ENCODE measurements around the gene IGSF9.
"Not testable (repeated sequence)": the region's sequence is repeated elsewhere in the genome, so short reads cannot be mapped to it uniquely, and the experiment has no call there.

Gene IGSF9

GRCh38 chr1:159917533-159918351 lies 27.7 kb downstream of the IGSF9 start:
- no peak for DNase-seq

GRCh38 chr1:159916242-159917051 lies 29.0 kb downstream of the IGSF9 start:
- no peak for DNase-seq

GRCh38 chr1:159915571-159916241 lies 29.7 kb downstream of the IGSF9 start:
- no peak for DNase-seq

DNA sequence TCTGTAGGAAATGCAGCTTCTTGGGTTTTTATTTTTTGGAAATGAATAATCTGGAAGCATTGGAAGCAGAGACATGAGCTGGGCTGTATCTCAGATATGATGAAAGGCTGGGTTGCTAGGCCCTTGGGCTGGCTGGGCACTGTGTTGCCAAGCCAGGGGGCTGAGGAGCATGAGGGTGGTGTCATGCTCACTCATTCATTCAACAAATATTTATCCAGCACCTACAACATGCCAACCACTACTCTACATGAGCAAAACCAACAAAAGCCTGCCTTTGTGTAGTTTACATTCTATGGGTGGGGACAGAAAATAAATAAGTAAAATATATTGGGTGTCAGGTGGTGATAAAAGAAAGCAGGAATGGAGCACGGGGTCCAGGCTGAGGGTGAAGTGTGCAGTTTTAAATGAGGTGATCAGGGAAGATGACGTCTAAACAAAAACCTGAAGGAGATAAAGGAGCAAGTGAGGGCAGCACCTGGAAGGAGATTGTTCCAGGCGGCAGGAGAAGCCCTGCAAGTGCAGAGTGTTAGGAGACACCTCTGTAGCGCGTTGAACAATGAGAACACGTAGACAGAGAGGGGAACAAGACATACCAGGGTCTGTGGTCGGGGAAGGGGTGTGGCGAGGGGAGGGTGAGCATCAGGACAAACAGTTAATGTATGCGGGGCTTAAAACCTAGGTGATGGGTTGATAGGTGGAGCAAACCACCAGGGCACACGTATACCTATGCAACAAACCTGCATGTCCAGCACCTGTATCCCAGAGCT lies 31.0 kb downstream of the IGSF9 start:
- no peak for DNase-seq

DNA sequence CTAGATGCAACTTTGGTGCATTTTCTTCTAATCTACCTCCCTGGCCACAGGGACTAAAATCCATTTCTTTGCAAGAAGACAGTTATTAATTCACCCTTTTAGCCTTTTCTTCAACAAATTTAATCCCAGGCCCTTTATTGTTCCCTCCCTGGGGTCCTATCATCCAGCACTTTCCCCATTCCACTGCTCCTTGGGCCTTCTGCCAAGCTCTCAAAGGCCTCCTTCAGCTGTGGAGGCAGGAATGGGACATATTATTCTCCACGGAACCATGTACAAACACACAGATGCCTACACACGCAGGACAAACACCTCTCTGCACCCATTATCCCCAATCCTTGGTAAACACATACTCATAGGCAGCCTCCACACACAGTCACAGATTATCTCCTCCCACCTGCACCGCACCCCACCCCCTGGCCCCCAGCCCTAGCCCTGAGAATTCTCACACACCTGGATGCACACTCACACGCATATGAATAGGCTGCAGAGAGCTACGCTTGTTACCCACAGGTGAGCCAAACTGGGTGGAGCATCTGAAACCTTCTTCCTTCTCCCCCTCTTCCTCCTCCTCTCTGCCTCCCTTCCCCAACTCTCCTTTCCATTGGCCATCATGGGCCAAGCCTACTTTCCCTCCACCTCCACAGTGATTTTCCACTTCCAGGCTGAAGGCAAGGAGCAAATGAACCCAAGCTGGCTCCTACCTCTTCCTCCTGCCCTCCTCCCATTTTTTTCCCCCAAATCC lies 31.8 kb downstream of the IGSF9 start:
- DNase-seq: no peak

DNA sequence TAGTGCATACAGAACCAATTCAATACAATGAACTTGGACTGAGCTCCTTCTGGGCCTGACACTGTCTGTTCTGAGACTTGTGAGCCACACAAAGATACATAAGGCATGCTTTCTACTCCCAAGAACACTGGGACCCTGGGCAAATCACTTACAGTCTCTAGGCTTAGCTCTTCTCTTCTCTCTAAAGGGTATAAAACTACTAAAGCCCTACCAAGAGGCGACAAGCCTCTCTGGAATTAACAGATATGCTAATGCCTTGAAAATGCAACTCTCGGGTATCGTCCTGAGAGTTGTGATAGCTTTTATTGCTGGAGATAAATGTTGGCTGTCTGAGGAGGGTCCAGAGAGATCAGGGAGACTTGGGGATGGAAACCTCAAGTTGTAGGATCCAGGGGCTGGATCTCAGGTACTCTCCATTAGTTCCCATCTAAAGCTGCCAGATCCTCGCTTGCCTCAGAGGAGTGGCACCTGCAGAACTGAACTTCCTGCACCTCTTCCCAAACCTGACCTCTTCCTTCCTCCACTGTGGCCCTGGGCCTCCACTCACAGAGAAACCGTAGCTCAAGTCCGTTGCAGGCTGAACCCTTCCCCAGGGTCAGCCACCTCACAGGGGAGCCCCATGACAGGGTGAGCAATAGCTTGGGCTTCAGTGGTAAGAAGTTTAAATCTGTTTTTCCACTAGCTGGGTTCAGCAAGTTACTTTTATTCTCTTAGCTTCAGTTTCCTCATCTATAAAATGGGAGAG lies 33.9 kb downstream of the IGSF9 start:
- no peak for DNase-seq

- DNase-seq: no peak
Observed at GRCh38 chr1:159908031-159908940, 37.1 kb downstream of the IGSF9 start.

- DNase-seq: no peak
Observed at GRCh38 chr1:159906960-159907359, 38.5 kb downstream of the IGSF9 start.

DNA sequence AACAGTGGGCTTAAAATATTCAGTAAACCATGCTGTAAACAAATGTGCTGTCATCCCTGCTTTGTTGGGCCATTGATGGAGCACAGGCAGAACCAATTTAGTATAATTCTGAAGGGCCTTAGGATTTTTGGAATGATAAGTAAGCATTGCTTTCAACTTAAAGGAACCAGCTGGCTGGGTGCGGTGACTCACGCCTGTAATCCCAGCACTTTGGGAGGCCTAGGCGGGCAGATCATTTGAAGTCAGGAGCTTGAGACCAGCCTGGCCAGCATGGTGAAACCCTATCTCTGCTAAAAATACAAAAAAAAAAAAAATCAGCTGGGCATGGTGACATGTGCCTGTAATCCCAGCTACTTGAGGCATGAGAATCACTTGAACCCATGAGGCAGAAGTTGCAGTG lies 41.4 kb downstream of the IGSF9 start:
- not testable (repeated sequence) for DNase-seq

- DNase-seq: no peak
Observed at GRCh38 chr1:159902541-159902940, 42.9 kb downstream of the IGSF9 start.

DNA sequence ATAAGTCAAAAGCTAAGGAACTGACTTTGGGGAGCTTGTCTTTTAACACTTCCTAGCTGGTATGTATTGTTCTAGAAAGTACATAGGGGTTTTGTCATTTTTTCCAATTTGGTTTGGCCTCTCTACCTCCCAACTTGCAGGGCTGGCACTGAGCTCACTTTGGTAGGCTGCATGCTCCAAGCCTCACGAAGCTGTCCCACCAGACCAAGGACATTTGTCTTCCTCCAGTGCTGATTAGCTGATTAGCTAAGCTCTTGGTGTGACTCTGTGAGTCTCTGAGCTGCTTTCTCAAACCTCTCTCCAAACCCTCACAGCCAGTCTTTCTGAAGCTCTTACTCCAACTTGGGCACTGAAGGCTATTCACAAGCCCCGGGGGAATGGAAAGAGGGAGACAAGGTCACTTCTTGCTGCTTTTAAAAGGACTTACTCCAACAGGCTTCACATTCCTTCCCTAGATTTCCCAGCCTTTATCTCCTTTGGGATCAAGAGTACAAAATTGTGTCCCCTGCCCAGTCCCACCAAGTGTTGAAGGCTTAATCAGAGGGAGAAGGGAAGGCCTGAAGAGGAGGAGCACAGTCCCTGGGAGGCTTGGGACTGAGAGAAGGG lies 44.6 kb downstream of the IGSF9 start:
- no peak for DNase-seq

DNA sequence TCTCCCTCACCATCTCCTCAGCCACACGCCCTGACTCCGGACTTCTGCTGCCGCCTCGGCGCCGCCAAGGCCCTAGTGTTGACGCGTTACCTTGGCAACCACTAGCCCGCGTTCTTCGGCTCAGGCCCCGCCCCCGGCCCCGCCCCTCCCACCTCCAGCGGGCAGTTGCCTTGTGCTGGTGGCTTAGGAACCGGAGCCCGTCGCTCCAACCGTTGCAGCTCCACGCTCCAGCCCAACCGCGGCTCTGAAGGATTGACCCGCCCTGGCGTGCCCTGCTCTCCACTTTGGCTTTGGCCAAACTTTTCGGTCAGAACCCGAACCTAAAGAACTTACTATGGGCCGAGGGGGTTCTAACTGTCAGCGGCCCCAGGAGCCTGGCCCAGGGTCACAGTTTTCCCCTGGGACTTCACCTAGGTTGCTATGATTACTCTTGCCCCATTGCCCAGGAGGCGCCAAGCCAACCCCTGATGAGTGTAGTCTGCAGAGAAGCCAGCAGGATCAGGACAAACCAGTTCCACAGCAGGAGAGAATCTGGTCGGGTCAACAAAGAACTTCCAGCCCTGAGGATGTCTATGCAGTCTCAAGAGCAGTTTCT lies 45.2 kb downstream of the IGSF9 start, which contains the start of gene CFAP45:
Gene CFAP45 (minus strand): TSS at position 80 of the 595 bp plus-strand sequence. CDS start 67 bp downstream, at position 13.
- no peak for DNase-seq

- DNase-seq: not testable (repeated sequence)
Observed at GRCh38 chr1:159899634-159900033, 45.8 kb downstream of the IGSF9 start.

GRCh38 chr1:159898527-159898926 lies 46.9 kb downstream of the IGSF9 start:
- DNase-seq: no peak

GRCh38 chr1:159897962-159898361 lies 47.5 kb downstream of the IGSF9 start:
- no peak for DNase-seq

DNA sequence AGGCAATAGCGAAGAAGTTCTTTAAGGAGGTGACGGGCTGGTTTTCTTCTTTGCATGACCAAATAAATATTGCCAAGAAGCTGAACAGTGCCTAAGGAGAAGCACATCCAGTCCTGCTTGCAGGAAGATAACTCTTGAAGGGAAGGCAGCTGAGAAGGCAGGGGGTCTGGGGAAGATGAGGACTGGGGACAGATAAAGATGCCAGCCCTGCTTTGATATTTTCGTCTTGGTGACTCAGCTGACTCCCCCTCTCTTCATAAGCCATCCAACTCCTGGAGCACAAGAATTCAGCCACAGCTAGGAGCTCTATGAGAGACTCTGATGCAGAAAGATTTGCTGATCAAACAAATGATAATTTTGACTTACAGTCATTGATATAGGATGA lies 48.9 kb downstream of the IGSF9 start:
- DNase-seq: no peak

- DNase-seq: no peak
Observed at GRCh38 chr1:159895836-159896545, 49.4 kb downstream of the IGSF9 start.

DNA sequence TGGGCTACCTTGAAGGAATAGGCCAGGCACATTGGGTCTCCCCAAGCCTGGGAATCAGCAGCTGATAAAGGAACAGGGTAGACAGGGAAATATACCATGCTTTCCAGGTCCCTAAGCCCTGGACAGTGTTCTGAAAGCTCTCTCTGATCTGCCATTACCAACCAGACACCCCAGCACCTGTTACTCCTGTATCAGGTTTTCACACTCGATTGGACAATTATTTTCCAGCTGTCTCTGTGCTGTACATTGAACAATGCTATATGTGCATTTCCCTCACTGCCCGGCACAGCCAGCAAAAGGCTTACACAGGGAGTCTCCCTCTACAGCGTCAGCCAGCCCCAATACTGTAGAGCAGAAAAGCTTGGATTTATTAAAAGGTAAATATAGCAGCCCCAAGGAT lies 50.1 kb downstream of the IGSF9 start:
- DNase-seq: no peak

GRCh38 chr1:159892944-159893343 lies 52.5 kb downstream of the IGSF9 start:
- no peak for DNase-seq
